ENCODE measurements around the gene SPATA20.

SPATA20 gene

GRCh38 chr17:50521514-50521913 lies 25.5 kb upstream of the SPATA20 start:
- no peak for DNase-seq

DNA sequence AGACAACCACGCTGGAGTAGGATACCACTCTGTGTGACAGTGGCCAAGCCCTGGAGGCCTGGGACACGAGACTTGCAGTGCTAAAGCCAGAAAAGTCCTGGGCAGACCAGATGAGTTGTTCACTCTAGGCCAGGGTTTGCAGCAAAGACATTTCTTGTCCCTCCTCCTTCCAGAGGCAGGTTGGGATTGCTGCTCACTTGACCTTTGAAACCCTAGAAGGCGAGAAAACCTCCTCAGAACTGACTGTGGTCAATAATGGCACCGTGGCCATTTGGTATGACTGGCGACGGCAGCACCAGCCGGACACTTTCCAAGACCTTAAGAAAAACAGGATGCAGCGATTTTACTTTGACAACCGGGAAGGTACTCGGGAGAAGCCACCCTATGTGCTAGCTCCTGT lies 24.2 kb upstream of the SPATA20 start:
- no peak for DNase-seq

DNA sequence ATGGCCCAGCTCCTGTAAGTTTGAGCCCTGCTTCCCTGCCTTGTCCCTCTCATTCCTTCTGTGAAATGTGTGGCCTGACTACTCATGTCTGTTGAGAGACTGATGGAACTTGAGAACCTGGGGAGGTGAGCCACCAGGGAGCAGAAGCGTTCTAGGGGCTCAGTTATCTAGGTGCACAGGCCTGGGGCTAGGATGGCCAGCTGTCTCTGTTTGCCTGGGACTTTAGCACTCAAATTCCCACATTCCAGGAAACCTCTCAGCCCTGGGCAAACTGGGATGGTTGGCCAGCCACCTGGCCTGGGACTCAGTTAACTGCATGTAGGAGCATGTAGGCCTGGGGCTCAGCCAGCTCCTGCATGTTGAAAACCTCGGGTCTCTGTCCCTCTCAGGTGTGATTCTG lies 23.8 kb upstream of the SPATA20 start:
- DNase-seq, result no peak

DNA sequence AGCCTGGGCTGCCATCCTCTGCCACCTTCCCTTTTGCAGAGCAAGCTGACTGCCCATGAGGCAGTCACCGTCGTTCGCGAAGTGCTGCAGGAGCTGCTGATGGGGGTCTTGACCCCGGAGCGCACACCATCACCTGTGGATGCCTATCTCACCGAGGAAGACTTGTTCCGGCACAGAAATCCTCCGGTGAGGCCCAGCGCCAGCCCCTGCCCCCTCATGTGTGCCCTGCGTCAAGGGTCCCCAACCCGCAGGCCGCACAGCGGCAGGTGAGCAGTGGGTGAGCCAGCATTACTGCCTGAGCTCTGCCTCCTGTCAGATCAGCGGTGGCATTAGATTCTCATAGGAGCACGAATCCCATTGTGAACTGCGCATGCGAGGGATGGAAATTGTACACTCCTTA lies 22.1 kb upstream of the SPATA20 start:
- DNase-seq, result no peak

- DNase-seq, result no peak
These were observed 19.7 kb upstream of the SPATA20 start for GRCh38 chr17:50527155-50527762.

- no peak for DNase-seq
These were observed 19.0 kb upstream of the SPATA20 start for GRCh38 chr17:50527949-50528474.

DNA sequence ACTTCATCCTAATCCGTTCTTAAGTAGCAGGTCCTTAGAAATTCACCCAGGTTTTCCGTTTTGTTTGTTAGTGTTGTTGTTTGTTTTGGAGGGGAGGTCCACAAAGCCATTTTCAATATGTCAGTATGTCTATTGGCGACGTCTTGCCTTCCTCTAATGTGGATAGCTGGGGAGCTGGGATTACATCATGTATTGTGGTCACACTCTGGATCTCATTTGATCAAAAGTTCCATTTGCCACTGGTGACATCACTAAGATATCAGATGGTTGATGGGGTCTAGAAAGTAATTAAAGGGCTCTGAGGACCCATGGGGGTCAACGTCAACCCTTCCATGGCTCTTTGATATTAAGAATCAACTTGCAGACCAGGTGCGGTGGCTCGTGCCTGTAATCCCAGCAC lies 17.1 kb upstream of the SPATA20 start:
- DNase-seq, result no peak

GRCh38 chr17:50531428-50532025 lies 15.4 kb upstream of the SPATA20 start:
- no peak for DNase-seq

GRCh38 chr17:50532452-50533024 lies 14.4 kb upstream of the SPATA20 start, which contains the start of gene EPN3:
Gene EPN3 (plus strand): TSS chr17:50532735. CDS start chr17:50536557, 3,822 bp downstream.
- DNase-seq, result no peak

DNA sequence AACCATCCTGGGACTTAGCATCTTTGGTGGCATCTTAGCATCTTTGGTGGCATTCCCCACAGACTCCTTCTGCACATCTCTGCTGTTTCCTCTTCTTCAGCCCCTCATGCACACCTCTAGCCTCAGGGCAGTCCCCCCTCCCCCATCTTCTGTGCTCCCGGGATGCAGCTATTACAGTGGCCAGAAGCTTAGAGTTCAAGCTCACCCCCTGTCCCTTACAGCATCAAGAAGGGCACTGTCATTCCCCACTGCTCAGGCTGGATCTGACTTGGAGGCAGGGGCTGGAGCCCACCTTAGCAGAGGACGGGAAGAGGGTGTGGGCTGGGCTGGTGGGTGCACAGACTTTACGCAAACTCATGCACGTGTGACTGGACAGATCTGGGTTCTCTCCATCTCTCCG lies 13.8 kb upstream of the SPATA20 start:
- DNase-seq, result no peak

DNA sequence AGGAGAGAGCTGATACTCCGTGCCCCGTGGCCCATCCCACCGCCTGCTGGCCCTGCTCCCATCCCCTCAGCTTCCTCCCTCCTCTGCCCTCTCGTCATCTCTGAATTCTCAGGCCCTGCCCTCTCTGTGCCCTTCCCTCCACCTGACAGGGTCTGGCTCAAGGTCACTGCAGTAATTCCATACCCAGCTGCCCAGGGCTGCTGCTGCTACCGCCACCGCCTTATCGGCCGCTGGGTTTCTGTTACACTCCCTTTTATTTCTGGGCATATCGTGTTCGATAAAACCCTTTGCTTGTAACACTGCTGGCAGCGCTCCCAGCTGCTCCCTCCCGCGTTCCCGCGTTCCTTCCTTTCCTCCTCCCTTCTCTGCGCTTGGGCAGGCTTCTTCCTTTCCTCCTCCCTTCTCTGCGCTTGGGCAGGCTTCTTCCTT lies 13.2 kb upstream of the SPATA20 start:
- no peak for DNase-seq

GRCh38 chr17:50534222-50534978 lies 12.6 kb upstream of the SPATA20 start:
- no peak for DNase-seq

GRCh38 chr17:50534979-50535326 lies 12.0 kb upstream of the SPATA20 start:
- DNase-seq, result no peak

- DNase-seq, result no peak
These were observed 11.6 kb upstream of the SPATA20 start for GRCh38 chr17:50535407-50535806.

GRCh38 chr17:50536683-50537646 lies 10.0 kb upstream of the SPATA20 start:
- no peak for DNase-seq

GRCh38 chr17:50537721-50538548 lies 9.0 kb upstream of the SPATA20 start:
- no peak for DNase-seq

GRCh38 chr17:50538549-50539410 lies 8.2 kb upstream of the SPATA20 start:
- DNase-seq, result no peak

DNA sequence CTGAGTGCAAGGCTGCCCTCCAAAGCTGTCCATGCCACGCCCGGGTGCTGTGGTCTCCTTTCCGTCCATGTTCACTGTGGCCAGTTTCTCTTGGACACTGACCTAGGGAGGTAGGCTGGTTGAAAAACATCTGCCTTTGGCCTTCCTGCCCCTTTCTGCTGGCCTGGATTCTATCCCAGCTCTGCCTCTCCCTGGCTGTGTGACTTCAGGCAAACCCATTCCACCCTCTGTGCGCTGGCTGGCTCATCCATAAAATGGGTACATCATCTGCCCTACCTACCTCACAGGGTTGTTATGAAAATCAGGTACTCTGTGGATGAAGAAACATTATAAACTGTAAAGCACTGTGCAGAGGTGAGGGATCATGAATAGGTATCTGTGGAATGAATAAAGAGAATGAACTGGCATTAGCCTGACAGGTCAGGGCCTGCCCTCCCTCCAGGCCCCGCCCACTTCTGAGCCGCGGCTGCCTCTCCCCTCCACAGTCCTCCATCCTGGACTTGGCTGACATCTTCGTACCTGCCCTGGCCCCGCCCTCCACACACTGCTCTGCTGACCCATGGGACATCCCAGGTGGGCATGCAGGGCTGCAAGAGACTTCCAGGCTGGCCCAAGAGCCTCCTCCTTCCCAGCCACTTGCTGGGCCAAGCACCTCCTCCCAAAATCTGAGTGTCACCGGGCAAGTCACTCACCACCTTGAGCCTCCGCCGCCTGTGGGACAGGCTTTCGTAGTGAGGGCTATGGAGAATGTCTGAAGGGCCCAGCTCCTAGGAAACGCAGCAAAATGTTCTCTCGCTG lies 7.0 kb upstream of the SPATA20 start:
- DNase-seq, result no peak

DNA sequence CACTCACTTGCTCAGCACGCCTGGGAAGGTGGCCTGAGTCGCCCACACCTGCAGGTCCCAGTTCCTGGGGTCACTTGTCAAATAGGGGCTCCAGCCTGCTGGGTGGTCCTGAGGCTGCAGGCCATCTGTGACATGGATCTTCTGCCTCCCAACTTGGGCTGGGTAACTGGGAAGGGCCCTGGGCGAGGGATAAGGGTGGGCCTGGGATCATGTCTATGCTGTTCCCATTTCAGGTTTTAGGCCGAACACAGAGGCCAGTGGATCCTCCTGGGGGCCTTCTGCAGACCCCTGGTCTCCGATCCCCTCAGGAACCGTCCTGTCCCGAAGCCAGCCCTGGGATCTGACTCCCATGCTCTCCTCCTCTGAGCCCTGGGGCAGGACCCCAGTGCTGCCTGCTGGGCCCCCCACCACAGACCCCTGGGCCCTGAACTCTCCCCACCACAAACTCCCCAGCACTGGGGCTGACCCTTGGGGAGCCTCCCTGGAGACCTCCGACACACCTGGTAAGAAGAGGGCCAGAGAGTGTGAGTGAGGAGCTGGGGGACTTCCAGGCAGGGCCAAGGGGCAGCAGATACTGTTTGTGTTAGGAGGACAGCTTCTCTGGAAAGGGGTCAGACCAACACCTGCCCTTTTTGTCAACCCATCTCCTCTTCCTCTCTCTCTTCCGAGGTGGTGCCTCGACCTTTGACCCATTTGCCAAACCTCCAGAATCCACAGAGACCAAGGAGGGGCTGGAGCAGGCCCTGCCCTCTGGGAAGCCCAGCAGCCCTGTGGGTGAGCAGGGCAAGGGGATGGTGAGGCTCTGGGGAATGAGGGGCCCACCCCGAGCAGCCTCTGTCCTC lies 6.2 kb upstream of the SPATA20 start:
- no peak for DNase-seq

All from CD4-positive, alpha-beta T cell treated with Interleukin-1 beta for 1 hour (primary cell).